Left hindlimb (tissue), 1 donor: ENCODE measurements around the gene ATP2B3.

Experiments
- DNase-seq: peaks from one replicate; pipeline ENCODE4 v3.0.0-alpha.2; 2018

The ATP2B3 gene

DNA sequence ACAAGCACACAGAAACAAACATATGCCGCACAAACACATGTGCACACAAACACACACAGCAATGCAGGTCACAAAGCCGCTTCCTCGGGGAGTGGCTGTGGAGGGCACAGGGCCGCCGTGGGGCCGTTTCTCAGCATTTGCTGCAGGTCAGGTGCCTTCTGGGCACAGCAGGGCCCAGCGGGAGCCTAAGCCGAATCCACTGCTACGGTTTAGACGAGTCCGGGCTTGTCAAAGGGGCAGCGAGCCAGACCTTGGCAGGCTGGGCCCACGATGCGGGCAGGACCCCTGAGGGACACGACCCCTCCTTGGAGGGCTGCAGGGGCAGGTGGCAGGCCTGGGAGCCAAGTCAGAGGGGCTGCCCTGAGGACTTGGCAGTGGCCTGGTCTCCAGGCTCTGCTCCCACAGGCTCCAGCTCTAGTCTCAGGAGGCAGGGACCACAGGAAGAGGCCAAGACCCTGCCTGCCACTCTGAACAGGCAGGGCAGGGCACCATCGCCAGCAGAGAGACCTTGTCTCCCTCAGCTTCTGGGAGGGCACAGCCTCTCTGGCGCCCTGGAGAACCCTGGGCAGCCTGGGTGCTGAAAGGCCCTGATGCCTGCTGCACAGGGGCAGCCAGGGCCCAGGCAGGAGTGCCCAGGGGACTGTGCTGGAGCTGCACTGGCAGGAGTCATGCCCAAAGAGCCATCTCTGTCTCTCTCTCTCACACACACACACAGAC lies 5.5 kb upstream of the ATP2B3 start:
- no peak for DNase-seq

DNA sequence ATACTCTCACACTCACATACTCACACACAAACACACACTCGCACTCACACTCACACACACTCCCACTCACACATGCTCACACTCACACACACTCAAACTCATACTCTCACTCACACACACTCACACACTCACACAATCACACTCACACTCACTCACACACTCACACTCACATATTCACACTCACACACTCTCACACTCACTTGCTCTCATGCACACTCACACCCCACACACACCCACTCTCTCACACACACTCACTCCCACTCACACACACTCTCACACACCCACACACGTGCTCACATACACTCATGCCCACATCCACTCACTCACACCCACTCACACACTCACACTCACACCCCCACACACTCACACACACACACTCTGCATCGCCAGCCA lies 4.9 kb upstream of the ATP2B3 start:
- DNase-seq = no peak

DNA sequence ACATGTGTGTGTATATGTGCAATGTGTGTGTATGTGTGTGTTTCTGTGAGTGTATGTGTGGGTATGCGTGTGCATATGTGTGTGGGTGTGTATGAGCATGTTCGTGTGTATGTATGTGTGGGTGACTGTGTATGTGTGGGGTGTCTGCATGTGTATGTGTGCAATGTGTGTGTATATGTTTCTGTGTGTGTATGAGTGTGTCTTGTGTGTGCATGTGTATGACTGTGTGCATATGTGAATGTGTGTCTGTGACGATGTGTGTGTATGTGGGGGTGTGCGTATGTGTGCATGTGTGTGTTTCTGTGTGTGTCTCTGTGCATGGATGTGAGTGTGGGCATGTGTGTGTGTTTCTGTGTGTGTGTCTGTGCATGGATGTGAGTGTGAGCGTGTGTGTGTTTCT lies 4.2 kb upstream of the ATP2B3 start:
- no peak for DNase-seq

DNA sequence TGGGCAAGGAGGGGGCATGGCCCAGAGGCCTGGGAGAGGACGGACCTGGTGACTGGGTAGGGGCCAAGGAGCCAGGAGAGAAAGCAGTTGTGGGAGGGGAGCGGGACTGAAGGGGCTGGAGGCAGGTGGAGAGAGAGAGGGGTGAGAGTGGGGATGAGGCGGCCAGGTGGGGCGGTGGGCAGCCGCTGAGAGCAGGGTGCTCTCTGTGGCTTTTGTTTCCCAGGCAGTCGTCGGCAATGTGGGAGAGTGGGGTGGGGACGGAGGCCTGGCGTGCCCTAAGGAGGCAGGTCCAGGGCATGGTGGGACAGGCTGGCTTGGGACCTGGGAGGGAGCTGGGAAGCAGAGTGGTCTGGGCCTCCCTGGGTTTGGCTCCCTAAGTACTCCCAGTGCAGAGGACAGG lies 3.2 kb upstream of the ATP2B3 start:
- no peak for DNase-seq

DNA sequence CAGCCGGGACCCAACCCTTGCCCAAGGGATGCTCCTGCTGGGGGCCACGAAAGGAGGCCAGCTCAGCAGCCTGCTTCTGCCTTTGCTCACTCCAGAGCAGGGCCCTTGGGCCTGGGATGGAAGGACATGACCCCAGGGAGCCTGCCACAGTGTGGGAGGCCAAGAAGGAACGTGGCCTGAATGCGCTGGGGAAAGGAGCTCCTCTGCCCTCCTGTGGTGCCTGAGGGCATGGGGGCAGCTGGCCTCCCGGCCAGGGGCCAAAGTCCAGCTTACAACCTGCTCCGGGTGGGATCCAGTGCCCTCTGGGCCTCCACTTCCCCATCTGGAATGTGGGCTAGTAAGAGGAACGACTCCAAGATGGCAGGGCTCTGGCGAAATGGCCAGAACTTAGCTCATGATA lies 2.0 kb upstream of the ATP2B3 start:
- no peak for DNase-seq

DNA sequence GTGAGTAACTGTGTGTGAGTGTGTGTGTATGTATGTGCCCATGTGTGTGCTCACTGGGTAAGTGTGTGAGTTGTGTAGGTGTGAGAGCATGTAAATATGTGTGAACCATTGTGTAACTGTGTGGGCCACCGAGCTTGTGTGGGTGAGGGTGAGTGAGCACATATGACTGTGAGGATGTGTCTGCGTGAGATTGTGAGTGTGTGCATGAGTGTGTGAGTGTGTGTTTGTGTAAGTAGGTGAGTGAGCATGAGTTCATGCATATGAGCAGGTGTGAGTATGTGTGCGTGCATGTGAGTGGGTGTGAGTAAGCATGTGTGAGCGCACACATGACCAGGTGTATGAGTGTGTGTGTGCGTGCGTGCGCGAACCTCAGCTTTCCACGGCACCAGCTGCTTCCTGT lies 1.4 kb upstream of the ATP2B3 start:
- DNase-seq = no peak

DNA sequence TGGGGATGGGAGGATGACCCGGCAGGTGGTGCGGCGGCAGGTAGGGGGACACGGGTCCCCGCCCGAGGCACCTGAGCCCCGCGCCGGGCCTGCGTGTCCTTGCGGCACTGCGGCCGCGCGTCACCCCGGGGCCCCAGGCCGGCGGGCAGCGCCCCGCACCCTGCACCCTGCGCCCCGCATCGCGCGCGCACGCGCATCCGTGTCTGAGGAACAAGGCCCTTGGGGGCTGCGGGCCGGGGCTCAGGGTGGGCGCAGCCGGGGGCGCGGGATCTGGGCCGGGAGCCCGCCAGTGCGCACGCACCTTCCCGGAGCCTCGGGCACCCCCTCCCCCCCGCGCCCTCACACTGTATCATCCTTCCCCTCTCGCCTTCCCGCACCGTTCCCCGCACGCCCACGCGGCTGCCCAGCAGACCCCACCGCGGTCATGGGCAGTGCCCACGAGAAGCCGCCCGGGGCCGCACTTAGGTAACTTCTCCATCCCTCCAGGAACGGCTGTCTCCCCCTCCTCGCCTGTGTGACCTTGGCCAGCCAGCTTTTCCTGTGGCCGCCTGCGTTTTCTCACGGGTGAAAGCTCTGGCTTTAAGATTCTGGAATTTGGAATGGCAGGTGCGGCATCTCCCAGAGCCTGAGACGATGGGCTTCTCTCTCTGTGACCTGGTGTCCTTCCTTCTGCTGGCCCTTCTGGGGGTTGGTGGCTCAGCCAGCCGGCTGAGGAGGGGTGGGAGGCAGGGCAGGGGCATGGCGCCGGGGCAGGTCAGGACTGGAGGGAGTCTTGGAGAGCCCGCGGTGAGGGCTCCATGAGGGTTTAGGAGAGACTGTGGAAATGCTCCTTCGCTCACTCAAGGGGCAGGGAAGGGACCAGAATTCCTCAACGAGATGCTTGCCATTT lies 748 bp downstream of the ATP2B3 start:
- no peak for DNase-seq

DNA sequence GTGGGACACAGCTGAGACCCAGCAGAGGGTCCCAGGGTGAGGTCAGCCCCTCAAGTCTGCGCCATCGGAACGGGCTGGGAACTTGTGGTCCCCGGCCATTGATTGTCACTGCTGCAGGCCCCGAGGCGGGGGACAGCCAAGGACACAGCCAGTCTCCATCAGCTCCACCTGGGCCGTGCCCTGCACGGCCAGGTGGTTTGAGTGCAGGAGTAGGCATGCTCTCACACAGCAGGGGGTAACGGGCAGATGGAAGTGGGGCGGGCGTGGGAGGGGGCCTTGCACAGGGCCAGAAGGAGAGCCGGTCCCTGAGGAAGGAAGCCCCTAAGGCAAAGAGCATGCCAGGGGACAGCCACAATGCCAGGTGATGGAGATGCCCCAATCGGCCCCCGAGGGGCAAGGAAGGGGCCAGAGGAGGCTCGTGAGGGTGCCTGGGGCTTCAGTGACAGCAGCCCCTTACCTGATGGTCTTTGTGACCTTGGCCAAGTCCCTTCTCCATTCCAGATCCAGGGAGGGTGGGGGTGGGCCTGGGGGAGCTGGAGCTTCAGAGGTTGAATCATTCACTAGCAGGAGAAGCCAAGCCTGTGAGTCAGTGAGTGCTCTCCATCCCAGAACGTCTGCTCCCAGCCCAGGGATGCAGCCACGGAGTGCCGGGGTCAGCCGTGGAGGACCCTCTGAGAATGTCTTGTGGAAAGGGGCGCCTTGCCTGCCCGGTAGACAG lies 2.3 kb downstream of the ATP2B3 start:
- no peak for DNase-seq

DNA sequence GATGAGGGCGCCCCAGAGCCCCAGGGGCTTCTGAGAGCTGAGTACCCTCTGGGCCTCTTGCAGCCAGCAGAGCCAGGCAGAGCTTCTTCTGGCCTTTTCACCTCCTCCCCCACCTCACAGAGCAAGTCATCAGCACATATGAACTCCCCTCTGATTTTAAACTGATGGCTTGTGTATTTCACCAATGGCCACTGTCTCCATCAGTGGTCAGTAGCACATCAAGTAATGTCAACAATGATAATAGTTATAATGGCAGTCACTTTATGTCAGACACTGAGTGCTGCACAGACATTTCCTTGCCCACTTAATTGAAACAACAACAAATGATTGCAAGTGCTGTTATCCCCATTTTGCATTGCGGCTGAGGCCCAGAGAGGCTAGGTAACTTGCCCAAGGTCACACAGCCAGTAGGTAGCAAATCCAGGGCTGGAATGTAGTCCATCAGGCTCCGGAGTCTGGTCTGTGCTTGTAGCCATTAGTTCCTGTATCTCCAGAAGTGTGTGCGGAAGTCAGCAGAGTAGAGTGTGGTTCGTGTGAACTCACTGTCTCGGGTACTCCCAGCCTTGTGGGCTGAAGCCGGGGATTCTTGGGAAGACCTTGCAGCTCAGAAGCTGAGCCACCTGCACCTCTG lies 3.0 kb downstream of the ATP2B3 start:
- DNase-seq = no peak

DNA sequence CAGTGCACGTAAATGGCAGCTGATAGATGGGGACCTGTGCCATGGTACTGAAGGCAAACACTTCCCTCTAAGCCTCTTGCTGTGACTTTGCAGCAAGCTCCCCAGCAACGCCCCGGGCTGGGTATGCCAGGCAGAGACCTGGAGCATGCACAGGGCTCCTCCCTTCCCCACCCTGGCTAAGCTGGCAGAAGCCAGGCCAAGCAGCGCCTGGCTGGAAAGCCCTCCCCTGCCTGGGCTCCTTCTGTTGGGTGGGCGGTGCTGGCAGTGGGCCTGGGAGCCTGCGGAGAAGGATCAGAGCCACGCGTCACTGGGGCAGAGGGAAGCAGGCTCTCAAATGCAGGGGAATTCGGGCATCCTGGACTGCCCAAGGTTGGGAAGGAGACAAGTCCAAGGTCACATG lies 3.6 kb downstream of the ATP2B3 start:
- no peak for DNase-seq

DNA sequence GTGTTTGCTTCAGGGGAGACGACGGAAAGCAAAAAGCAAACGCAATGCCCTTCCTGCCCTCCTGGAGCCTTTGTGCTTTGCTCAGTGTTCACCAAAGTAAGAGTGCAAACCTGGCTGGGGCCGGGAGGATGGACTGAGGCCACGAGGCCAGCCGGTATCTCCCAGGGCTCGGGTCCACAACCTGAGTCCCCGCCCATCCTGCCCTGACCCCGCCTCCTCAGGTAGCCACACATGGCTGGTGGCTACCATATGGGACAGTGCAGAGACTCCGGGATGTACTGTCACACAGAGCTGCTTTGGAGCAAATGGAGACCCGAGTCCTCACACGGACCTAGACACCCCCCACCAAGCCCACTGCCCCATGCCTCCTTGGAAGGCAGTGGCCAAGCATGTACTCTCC lies 4.8 kb downstream of the ATP2B3 start:
- no peak for DNase-seq

DNA sequence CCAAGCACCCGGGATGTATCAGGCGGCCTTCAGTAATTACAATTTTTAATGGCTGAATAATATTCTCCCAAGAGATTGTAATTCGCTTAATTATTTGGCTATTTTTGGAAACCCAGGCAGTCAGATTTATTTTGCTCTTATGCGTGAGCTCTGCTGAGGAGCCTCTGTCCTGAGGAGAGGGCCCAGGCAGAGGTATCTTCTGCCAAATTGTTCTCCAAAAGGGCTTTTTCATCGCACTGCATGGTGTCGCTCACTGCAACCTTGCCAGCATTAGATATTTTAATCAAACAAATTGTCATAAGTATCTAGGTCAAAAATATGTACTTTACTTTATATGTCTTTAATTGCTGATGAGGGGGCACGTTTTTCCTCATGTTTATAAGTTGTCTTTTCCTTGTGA lies 5.8 kb downstream of the ATP2B3 start:
- no peak for DNase-seq

DNA sequence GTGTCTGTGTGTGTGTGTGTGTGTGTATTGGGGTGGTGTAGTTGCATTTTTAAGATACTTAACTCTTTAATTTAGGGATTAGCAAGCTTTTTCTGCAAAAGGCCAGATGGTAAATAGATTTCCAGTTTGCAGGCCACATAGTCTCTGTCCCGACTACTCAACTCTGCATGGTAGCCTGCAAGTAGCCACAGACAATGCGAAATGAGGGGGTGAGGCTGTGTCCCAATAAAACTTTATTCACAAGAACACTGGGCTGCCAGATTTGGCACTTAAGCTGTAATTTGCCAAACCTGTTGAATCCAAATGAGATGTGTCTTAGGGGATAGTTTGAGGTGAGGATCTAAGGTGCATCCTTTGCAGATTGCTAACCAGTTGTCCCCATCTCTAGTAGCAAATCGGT lies 6.8 kb downstream of the ATP2B3 start:
- DNase-seq = no peak

DNA sequence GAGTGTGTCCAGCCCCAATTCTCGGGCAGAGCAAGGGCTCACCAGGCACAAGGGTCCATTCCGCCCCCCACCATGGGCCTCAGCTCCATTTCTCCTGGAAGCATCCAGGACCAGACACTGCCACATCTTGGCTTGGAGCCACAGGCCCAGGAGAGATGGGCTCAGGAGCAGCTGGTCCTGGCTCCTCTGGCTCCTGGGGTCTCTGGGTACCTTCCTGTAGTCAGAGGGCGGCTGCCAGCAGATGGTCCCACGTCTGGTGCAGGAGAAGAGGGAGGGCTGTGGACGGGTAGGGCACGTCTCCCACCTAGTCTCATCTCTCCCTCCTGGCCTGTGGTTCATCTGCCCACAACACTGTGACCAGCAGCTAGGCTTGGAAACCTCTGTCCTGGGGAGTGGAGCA lies 8.0 kb downstream of the ATP2B3 start:
- DNase-seq = no peak

DNA sequence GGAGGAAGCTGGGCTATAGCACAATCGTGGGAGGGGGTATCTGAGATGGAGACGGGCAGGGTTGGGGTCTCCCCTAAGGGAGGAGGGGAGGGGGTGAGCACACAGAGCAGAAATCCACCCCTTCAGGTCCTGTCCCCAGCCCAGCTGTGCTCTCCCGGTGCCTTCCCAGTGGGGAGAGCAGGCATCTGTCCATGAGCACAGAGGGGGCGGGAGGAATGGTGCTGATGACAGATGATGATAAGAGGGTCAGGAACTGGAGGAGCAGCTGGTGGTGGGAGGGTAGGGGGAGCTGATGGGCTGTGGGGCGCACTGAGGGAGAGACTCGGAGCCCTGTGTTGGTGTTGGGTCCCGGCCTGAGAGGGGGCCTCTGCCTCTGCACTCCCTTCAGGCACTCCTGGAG lies 8.6 kb downstream of the ATP2B3 start:
- DNase-seq = no peak

DNA sequence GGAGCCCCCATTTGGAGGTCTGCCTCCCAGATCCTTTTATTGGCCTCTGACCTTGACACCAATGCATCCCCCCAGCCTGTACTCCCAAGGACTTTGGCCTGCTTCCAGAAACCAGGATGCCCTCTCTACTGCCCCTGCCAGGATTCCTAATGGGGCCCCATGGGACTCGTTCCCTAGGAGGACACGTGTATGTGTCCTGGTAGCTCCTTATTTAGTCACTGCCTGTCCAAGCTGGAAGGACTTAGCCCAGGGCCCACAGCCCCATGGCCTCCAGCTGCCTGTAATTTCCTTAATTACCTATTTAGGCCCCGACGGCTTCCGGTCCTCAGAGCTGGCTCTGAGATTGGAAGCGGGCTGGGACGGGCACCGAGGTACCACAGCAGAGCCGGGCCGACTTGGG lies 9.4 kb downstream of the ATP2B3 start:
- DNase-seq = no peak

DNA sequence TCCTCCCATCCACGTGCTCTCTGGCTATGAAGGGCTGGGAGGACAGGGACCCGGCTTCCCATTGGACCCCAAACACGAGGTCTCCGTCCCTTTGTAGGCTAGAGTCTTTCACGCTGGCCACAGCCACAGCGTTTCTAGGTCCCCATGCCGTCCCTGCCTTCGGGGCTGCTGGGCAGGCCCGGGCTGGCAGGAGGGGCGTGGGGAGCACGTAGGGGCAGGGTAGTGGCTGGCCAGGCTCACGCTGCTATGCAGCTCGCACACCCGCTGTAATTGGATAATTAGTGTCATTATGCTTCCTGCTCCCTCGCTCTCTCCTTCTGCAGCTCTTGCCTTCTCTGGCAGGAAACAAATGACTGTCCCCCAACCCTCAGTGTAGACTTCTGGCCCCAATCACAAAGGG lies 9.8 kb downstream of the ATP2B3 start:
- no peak for DNase-seq

DNA sequence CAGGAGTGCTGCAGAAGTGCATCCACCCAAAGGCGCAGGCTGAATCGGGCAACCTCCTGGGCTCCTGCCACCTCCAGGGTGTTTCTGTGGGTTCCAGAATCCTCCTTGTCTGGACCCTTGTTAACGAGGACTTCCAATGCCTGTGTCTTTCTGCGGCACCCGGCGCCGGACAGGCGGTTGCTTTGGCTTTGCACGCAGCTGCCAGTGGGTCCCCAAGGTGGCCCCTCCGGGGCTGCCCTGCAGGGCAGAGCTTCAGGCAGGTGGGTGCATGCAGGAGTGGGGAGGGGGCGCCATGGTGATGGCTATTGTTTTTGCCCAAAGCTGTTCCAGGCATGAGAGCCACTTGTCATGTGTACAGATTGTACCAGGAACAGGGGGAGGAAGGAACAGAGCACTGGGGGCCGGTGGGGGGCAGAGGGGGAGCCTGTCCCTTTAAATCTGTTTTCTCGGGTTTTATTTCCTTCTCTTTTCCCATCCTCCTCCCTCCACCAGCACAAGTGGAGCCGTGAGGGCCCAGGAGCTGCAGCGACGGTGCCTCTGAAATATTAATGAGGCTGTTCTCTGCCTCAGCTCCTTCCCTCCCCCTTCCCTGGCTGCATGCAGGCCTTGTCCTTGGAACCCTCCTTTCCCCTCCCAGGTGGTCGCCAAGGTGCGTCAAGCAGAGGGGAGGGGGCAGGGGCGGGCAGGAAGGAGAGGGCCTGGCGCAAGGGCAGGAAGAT lies 13.1 kb downstream of the ATP2B3 start:
- no peak for DNase-seq

DNA sequence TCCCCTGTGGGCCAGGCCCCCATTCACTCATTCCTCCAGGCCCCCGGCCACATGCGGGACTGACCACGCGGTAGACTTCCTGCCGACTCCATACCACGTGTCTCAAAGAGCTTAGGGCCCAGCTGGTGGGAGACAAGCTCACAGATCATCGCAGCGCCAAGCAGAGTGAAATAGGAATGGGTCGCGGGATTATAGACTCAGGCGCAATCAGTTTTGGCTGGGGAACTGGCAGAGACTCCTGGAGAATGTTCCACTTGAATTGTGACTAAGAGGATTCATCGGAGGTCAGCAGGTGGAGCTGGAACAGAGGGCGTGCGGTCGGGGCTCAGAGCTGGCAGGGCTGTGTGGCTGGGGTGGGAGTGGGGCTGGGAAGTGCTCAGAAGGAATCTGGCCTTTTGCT lies 15.6 kb downstream of the ATP2B3 start:
- DNase-seq = no peak

DNA sequence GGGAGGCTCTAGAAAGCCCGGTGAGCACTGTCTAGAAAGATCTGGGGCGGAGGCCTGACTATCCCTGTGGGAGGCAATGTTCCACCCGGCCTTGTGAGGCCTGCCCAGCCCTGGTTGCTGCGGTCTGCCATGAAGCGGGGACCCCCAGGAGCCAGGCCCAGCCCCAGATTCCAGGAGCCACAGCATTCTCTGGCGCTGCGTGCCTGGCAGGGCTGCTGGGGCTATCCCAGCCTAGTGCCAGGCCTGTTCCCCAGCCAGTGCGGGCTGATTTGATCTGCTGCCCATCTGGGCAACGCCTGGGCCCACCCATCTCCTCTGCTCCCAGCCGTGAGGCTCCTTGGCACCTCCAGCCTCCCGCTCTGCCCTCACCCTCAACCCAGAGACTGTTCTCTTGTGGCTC lies 19.6 kb downstream of the ATP2B3 start:
- DNase-seq = no peak

DNA sequence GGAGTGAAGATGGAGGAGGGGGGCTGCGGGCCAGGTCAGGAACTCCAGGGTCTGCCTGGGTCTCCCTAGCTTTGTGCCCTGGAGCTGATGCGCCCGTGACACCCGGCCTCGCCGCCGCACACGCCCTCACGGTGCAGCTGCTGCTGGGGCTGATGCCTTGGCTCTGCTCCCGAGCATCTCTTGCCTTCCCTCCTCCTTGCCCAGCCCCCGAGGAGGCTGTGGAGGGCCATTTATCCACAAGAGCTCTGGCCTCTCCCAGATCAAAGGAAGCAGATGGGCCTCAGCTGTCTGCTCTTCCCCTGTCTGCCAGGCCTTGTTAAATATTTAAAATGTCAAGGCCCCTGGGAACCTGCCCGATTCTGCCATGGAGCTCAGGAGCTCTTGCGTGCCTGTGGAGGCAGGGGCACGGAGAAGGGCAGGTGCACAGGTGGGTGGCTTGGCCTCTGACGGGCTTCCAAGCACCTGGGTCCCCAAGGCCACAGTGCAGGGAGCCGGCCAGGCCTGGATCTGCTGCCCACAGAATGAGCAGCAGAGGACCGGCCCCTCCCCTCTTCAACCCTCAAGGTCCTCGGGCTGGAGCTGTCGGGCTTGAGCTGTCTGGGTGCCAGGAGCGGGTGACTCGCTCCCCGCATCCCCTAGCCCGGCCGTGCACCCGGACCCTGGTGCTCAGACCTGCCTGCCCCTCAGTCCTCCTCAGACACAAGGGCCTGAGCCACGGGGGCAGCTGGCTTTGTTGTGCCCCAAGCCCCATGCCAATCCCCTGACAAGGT lies 20.3 kb downstream of the ATP2B3 start:
- DNase-seq = no peak

DNA sequence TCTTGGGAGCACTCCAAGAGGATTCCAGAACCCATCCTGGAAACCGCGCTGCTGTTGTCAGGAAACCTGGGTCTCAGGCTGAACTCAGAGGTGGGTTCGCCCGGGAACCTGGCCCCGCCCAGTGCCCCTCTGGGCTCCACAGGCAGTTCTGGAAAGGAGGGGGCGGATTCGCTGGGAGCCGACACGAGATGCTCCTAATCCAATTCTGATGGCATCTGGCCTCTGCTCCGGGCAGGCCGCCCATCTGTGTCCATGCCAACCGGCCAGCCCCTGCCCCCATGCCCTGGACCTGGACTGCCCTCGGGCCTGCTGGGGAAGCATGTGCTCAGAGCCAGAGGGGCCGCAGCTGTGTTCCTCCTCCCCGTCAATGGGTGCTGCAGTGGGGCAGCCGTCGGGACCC lies 21.0 kb downstream of the ATP2B3 start:
- DNase-seq = no peak
